NCI-H524 (cell line): ENCODE results near the gene SOCS1.

Experiments used
- DNase-seq, 2 experiments: peaks; one replicate each; lab custom pipeline; 2025; lab: John Stamatoyannopoulos, UW

Gene SOCS1

DNA sequence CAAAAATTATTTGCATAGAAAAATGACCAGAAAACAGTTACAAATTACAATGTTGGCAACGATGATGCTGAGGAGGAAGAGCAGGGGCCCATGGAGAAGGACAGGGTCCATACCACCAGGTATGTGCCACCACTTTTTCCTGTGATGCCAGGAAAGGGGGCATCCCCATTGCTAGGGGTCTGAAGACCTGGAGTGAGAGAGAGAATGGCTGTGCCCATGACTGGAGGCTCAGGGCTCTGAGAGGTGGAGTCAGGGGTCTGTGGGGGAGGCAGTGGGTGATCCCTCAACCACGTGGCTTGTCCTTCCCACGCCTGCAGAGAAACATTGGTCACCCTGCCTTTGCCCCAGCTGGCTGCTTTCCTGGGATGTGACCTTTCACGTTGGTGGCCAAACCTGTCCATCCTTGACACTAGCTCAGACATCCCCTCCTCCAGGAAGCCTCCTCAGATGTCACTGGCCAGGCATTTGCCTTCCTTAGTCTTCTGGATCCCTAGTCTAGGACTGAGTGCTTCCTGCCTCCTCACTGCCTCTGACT is 51.4 kb downstream of the SOCS1 start:
- DNase-seq, result no peak
